Aorta (tissue), 5 donors: ENCODE results near the gene DTX3. TPM values are rescaled to one million over a fixed set of nuclear protein-coding genes. Genes with fewer than 3 reads are reported as not detected.

Experiments used
- ATAC-seq: fragments of 200-7000 bp; cut with Tn5 transposase; one replicate; pipeline ENCODE4 v1.9.1; 2022; ENCODE audit warnings: moderate library complexity; ENCODE audit not compliant: low FRiP score
- DNase-seq, 2 donors: peaks; one replicate each; pipeline ENCODE4 v3.0.0-alpha.2; 2020
- H3K27ac ChIP-seq, 2 donors: one replicate each; pipeline ENCODE4 v1.5.1; 2013; ENCODE audit warnings: low read length in 2 of 2, mild to moderate bottlenecking in 2 of 2, moderate library complexity in 2 of 2, control low read depth in 1 of 2, inconsistent platforms in 1 of 2, low read depth in 1 of 2
- H3K27me3 ChIP-seq, 2 donors: one replicate each; pipeline ENCODE4 v1.6.1; 2013; ENCODE audit warnings: control low read depth in 1 of 2, low read length in 1 of 2, mild to moderate bottlenecking in 1 of 2, moderate library complexity in 1 of 2; ENCODE audit not compliant: insufficient read depth in 2 of 2, control insufficient read depth in 1 of 2
- H3K36me3 ChIP-seq, 2 donors: one replicate each; pipeline ENCODE4 v1.6.1; 2013; ENCODE audit warnings: control low read depth in 1 of 2, low read length in 1 of 2, mild to moderate bottlenecking in 1 of 2; ENCODE audit not compliant: insufficient read depth in 2 of 2, control insufficient read depth in 1 of 2
- H3K4me1 ChIP-seq, 2 donors: one replicate each; pipeline ENCODE4 v1.6.1; 2013; ENCODE audit warnings: low read length in 2 of 2, control low read depth in 1 of 2, mild to moderate bottlenecking in 1 of 2, moderate library complexity in 1 of 2; ENCODE audit not compliant: insufficient read depth in 2 of 2, control insufficient read depth in 1 of 2
- H3K4me3 ChIP-seq, 2 donors: one replicate each; pipeline ENCODE4 v1.5.1; 2013; ENCODE audit warnings: low read length in 2 of 2, control low read depth in 1 of 2, mild to moderate bottlenecking in 1 of 2
- H3K9me3 ChIP-seq: one replicate; pipeline ENCODE4 v1.6.1; 2013; ENCODE audit warnings: mild to moderate bottlenecking, low read length; ENCODE audit not compliant: control insufficient read depth
- WGBS, 2 donors: extraction: QIAGEN DNeasy Blood & Tissue Kit; methylation state at CpG; one replicate each; pipeline ENCODE4 v1.1.7; 2013; 5-methylcytosine and 5-hydroxymethylcytosine counted together
- intact Hi-C, 2 donors: fragments of 100-400 bp; cut with DNase I; formaldehyde crosslinking; loops; one replicate each; pipeline versions ENCODE4 v1.14.2 to v1.15.0; 2022
- polyA plus RNA-seq, 2 donors: library from polyadenylated mRNA; stranded (reverse); fragments of 200-250 nt; gene quantifications; one replicate each; pipeline ENCODE4 v1.2.3, GENCODE V29; 2013
- total RNA-seq, 2 donors: library from RNA; stranded (reverse); fragmentation: NEBNext Ultra II Directional; extraction: Animal tissue kit (Norgen Biotek cat#: 25700); gene quantifications; one replicate each; pipeline ENCODE4 v1.2.1, GENCODE V29; 2021
- donor health status: healthy with polysubstance abuse.
- donor health status: Bipolar disorder and iron deficiency.
- donor health status: DM: no; HTN: no; CAD: no.
- donor health status: DM: no; HTN: no; CAD: no.
- donor health status: DM: yes; HTN: yes; CAD: no.

Gene DTX3
- total and polyA plus RNA-seq, 4 donors, result 14.0 to 123 (median 47.3) TPM

GRCh38 chr12:57619434-57620244 lies 15.0 kb downstream of the DTX3 start:
- peaks cover 0 to 7% of the 10 kb centered on the region in 2 donors for H3K36me3 ChIP-seq
- H3K4me1 ChIP-seq, result no peaks in the 10 kb centered on the region
- no peaks in the 10 kb centered on the region for H3K9me3 ChIP-seq
- DNase-seq, result no peak
- H3K27me3 ChIP-seq, result no peaks in the 10 kb centered on the region
- WGBS, 2 donors, result 69 to 75% methylated on average over 40 to 46 of the region's 46 CpGs
- no peak for ATAC-seq
- H3K27ac ChIP-seq, result no peak overlapping the region
- H3K4me3 ChIP-seq, result no peak overlapping the region
- intact Hi-C loops, result loop anchor here in 1 of 2 donors (2.0 kb wide), 1 partner anchor 37 kb away; no protein-coding TSS in a partner anchor

- peaks cover 0 to 7% of the 10 kb centered on the region in 2 donors for H3K36me3 ChIP-seq
- H3K4me3 ChIP-seq, result no peak overlapping the region
- H3K4me1 ChIP-seq, result no peaks in the 10 kb centered on the region
- intact Hi-C loops, result loop anchor here in 1 of 2 donors (2.0 kb wide), 1 partner anchor 38 kb away; no protein-coding TSS in a partner anchor
- DNase-seq (no peak), ATAC-seq (no peak)
- no peaks in the 10 kb centered on the region for H3K27me3 ChIP-seq
- WGBS, 2 donors, result 79 to 85% methylated on average over 13 of the region's 13 CpGs
- no peaks in the 10 kb centered on the region for H3K9me3 ChIP-seq
- no peak overlapping the region for H3K27ac ChIP-seq
Observed at GRCh38 chr12:57620245-57620935, 15.8 kb downstream of the DTX3 start.

GRCh38 chr12:57620936-57621496 lies 16.4 kb downstream of the DTX3 start:
- intact Hi-C loops, result loop anchor here (1.0 to 2.0 kb wide), 2 partner anchors 38 kb away; no protein-coding TSS in a partner anchor
- no peaks in the 10 kb centered on the region for H3K4me1 ChIP-seq
- no peaks in the 10 kb centered on the region for H3K27me3 ChIP-seq
- no peak for DNase-seq
- peak overlapping the region in 1 of 2 donors; percentile 14 for H3K4me3 ChIP-seq
- peaks cover 0 to 3% of the 10 kb centered on the region in 2 donors for H3K36me3 ChIP-seq
- WGBS, 2 donors, result 26 to 32% methylated on average over 42 of the region's 42 CpGs
- no peak for ATAC-seq
- H3K9me3 ChIP-seq, result no peaks in the 10 kb centered on the region
- no peak overlapping the region for H3K27ac ChIP-seq

DNA sequence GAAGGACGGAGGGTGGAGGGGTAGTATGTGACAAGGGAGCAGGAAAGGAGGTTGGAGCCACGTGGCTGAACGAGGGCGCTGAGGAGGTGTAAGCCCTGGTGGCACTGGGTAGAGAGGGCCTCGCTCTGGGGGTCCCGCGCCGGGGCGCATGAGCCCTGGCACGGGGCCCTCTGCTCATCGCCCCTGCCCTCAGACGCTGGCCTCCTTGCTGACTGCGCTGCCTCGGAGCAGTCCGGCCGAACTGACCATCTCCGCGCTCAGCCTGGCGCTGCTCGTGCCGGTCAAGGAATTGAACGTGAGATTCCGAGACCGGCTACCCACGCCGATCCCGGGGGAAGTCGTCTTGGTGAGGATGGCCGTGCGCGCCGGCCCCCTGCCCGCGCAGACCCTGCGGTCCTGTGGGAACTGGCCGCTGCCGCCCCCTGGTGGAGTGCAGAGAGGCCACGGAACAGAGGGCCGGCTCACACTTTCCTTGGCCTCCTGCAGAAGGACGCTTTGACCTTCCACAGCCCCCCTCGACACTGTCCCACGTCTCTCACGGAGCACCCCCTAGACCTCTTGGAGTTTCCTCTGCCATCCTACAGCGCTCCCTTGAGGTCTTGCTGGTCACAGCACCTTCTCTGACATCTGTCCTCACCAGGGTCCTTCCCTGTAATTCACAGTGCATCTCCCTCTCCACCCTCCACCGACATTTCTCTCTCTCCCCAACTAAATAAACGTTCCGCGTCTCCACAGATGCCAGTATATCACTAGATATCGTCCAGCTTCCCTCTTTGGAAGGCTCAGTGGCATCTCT lies 17.1 kb downstream of the DTX3 start:
- H3K27me3 ChIP-seq, result no peaks in the 10 kb centered on the region
- H3K4me1 ChIP-seq, result no peaks in the 10 kb centered on the region
- H3K4me3 ChIP-seq, result peak overlapping the region in 1 of 2 donors; percentile 14
- 3 to 6% methylated on average over 40 to 49 of the region's 49 CpGs for WGBS, 2 donors
- H3K36me3 ChIP-seq, result no peaks in the 10 kb centered on the region
- H3K9me3 ChIP-seq, result no peaks in the 10 kb centered on the region
- DNase-seq, result peak; percentile 71 to 92
- peak; percentile 80 for ATAC-seq
- no peak overlapping the region for H3K27ac ChIP-seq
- intact Hi-C loops, result loop anchor here (1.0 to 2.0 kb wide), 2 partner anchors 38 to 39 kb away; no protein-coding TSS in a partner anchor

GRCh38 chr12:57622293-57623245 lies 17.9 kb downstream of the DTX3 start:
- Histone ChIP-seq H3K27me3 (no peaks in the 10 kb centered on the region), H3K9me3 (no peaks in the 10 kb centered on the region), H3K27ac (no peak overlapping the region), H3K4me3 (no peak overlapping the region), H3K4me1 (no peaks in the 10 kb centered on the region), H3K36me3 (no peaks in the 10 kb centered on the region)
- ATAC-seq (no peak), DNase-seq (no peak)
- WGBS, 2 donors, result 91 to 92% methylated on average over 9 of the region's 9 CpGs
- intact Hi-C loops, result no loop called here

GRCh38 chr12:57623385-57623784 lies 18.8 kb downstream of the DTX3 start:
- H3K4me3 ChIP-seq, result no peak overlapping the region
- ATAC-seq (no peak), DNase-seq (no peak)
- H3K9me3 ChIP-seq, result no peaks in the 10 kb centered on the region
- H3K4me1 ChIP-seq, result no peaks in the 10 kb centered on the region
- H3K27ac ChIP-seq, result no peak overlapping the region
- WGBS, 2 donors, result 91 to 96% methylated on average over 2 of the region's 2 CpGs
- no peaks in the 10 kb centered on the region for H3K27me3 ChIP-seq
- intact Hi-C loops, result no loop called here
- H3K36me3 ChIP-seq, result no peaks in the 10 kb centered on the region

DNA sequence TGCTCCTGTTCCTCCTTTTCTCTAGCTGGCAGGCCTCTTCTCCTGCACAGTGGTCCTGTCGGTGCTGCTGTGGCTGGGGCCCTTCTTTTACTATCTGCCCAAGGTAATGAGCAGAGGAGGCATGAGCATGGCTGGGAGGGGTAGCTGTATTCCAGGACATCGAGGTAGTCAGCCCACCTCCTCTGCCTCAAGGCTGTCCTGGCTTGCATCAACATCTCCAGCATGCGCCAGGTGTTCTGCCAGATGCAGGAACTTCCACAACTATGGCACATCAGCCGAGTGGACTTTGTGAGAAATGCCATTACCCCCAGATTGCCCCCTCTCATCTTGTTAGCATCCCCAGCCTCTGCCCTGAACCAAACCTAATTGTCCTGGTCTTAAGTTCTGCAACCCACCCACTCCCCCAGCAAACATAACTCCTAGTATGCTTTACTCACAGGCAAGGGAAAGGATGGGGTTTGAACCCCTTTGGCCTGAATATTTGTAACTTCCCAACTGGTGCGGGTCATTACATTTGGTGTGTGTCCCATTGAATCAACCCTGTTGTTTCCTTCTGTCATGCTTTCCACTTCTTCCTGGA lies 19.3 kb downstream of the DTX3 start:
- Histone ChIP-seq H3K9me3 (no peaks in the 10 kb centered on the region), H3K27ac (no peak overlapping the region), H3K27me3 (no peaks in the 10 kb centered on the region), H3K36me3 (no peaks in the 10 kb centered on the region), H3K4me1 (no peaks in the 10 kb centered on the region), H3K4me3 (no peak overlapping the region)
- ATAC-seq (no peak), DNase-seq (no peak)
- 81 to 82% methylated on average over 5 of the region's 5 CpGs for WGBS, 2 donors
- intact Hi-C loops, result no loop called here
